HG03095 (cell line): ENCODE data around the gene EMC9.

ENCODE experiments used
- ATAC-seq: cut with Tn5 transposase; IDR thresholded peaks from one replicate; pipeline ENCODE4 v1.9.1; 2021; ENCODE audit warnings: moderate library complexity; ENCODE audit not compliant: unreplicated experiment

The EMC9 gene

DNA sequence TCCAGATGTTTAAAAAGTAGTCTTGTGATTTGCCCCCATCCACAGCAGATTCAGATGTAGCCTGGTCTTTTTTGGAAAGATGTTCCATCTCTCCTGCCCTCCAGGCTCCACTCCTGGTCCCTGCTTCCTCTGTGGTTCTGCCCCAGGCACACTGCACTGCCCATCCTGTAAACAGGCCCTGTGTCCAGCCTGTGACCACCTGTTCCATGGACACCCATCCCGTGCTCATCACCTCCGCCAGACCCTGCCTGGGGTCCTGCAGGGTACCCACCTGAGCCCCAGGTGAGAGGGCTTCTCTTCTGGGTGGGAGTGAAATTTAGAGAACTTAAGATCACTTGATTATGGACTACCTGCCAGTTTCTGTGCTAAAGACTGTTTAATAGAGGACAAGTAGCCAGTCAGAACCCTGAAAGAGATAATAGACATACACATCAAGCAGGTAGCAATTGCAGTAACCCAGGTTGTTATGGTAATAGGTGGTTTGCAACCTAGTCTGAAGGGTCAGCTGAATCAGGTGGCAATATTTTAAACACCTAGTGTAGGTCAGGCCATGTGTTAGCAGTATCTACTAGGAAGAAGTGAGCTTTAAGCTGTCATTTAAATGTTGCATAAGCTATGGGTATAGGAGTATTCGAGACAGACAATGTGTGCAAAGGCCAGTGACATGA is 8.0 kb upstream of the EMC9 start:
- ATAC-seq = no peak

DNA sequence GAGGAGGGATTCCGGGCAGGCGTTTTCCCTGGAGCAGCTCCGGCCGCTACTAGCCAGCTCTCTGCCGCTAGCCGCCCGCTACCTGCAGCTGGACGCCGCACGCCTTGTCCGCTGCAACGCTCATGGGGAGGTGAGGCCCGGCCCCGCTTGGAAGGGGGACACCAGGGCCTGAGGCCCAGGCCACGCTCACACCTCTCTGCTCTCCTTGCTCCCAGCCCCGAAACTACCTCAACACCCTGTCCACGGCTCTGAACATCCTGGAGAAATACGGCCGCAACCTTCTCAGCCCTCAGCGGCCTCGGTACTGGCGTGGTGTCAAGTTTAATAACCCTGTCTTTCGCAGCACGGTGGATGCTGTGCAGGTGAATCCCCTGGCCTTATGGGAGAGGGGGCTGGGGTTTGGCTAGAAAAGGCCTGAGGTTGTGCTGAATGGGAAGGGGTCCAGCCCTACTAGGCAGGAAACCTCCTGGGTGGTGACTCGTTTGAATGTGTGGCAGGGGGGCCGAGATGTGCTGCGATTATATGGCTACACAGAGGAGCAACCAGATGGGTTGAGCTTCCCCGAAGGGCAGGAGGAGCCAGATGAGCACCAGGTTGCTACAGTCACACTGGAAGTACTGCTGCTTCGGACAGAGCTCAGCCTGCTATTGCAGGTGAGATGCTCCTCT is 6.5 kb upstream of the EMC9 start:
- no peak for ATAC-seq

DNA sequence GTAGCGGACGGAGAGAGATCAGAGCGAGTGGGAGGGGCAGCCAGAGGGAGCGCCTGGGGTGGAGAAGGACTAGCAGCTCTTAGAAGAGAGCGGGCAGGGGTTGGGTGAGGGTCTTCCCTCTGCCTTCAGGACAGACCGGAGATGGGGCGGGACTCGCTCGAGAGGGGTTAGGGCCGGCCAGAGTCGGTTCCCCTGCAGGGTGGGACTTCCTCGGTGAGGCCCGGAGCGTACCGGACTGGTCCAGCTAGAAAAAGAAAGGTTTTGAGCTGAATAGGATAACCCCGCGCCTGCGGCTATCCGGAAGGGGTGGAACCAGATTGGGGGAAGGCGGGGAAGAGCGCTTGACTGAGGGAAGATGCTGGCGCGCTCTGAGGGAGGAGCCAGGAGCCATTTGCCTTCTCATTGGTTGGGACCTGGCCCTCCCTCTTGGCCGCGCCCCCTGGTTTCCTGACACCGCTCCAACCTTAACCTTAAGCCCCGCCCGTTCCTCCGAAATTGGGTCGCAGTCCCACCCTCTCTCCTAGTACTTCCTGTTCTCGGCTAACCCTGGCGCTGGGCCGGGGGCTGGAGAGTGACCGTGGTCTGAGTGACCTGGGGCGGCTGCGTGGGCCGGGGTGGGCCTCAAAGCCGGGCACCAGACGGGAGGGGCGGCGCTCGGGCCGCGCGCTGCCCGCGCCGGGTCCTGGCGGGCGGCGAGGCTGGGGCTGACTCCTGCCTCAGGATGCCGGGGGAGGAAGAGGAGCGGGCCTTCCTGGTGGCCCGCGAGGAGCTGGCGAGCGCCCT is 5.8 kb upstream of the EMC9 start, which contains the start of gene RNF31:
RNF31 (plus strand) TSS at position 521 of the 783 bp plus-strand sequence; CDS start at position 722, 201 bp downstream.
- ATAC-seq = peak; percentile 87

DNA sequence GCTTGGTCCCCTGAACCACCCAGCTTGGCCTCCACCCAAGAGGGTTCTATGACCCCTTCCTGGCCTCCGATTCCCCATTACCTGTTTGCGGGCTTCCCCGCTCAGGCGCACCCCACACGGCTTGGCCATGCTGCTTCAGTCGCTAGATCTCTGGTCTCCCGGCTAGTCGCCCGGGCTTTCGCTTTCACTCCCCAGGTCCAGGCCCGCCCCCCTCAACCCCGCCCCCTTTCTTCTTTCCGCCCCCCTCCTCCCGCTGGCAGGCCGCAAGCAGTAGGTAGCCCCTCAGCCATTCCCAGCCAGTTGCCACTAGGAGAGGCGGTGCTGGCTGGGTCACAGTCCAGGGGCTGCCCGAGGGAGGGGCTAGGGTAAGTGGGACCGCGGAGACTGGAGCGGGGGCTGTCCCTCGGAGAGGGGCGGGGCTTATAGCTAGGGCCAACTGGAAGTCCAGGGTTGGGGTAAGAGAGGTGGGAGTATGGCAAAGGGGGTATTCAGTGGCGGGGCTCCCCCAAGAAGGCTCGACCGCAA is 5.1 kb upstream of the EMC9 start, which contains the start of gene PSME2:
PSME2 (minus strand) TSS at position 158 of the 525 bp plus-strand sequence; CDS start at position 129, 29 bp downstream.
- ATAC-seq = peak; percentile 61

DNA sequence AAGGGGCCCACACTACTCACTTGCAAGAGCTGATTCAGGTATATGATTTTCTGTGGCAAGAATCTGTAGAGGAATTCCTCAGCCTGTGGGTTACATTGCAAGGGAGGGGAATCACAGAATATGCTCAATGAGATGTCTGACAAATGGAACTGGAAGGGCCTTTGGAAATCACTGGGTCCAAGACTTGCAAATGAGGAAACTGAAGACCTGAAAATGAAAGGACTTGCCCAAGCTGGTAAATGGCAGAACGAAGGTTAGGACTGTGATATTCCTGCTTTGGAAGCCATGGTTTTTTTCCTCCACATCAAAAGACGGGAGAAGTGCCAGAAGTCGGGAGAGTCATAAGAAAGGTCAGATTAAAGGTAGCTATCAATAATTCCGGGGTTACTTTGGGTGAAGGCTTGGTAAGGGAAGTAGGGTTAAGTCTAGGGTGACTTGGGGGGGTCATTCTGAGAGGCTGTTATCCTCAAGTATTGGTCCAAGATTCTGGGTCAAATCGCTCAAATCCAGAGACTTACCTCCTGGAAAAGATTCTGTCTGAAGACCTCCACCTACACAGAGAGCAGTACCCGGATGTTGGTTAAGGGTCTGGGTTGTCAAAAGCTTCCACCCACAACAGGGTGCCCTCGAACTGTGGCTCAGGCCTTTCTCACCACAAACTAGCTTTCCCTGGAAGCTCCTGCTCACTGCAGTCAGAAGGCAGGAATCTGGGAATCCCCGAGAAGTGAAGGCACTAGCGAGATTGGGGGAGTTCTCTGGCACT is 4.5 kb upstream of the EMC9 start:
- no peak for ATAC-seq

DNA sequence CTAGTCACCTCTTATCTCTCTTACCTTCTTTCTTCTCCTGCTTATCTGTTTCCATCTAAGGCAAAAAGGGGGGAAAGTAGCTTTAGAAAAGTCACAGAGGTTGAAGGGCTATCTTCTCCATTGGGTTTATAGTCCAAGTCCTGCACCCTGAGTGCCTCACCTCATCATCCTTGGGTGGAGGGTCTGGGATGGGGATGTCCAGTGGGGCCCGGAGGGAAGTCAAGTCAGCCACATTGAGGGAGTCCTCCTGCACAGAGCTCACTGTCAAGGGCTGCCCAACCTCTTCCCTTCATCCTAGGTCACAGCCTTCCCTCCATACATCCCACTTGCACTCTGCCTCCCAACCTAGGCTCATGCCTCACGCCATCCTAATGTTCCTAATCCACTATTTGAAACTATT is 3.8 kb upstream of the EMC9 start:
- no peak for ATAC-seq

DNA sequence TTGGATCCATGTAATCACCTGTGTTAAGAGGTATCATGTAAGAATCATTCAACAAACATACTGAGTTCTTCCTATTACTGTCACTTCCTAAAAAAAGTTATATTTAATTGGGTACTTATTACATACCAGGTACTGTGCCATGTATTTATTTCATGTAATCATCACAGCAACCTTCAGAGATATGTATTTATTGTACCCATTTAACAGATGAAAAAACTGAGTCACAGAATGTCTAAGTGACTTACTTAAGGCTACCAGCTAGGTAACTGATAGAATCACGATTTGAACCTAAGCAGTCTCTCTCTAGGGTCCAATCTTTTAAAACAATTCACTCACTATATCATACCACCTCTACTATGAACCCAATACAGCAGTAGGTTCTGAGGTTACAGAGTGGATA is 3.1 kb upstream of the EMC9 start:
- ATAC-seq = no peak

DNA sequence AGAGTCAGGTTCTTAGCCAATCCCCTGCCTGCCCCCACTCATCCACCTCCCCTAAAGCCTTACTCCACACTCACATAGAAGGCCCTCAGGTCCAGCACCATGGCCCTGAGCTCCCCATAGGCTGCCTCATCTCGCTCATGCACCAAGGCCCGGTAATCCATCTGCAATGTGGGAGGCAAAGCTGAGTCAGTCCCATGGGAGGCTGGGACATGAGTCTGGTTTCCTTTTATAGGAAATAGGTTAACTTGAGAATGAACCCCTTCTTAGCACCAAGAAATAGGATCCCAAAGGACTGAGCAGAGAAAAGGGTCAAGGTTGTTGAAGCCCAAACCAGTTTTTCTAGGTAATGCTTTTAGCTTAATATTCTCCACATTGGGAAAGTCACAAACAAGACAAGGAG is 2.1 kb upstream of the EMC9 start:
- no peak for ATAC-seq

DNA sequence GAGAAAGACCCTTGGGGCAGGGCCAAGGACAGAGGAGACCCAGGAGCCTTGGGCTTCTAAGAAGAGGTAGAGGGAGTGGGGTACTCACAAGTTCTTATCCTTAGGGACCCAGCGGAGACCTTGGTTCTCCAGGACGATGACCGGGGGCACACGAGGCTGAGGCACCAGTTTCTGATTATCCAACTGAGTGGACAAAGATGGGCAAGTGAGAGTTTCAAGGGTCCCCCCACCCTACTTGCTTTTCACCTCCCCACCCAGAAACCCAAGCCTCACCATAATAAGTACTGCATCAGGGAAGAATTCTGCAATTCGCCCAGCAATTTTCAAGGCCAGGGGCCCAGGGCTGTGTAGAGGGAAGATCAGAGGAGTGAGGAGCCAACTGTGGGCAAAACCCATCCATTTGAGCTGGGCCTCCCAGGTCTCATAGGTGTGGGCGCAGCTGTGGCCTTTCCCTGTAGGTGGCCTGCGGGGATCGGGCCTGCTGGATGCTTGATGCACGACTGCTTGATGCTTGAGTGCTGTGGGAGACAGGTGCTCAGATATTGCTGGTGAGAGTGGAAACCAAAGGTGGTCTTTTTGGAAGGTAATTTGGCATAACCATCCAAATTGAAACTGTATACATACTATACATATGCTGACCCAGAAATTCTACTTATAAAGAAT is 2.0 kb downstream of the EMC9 start:
- ATAC-seq = no peak

DNA sequence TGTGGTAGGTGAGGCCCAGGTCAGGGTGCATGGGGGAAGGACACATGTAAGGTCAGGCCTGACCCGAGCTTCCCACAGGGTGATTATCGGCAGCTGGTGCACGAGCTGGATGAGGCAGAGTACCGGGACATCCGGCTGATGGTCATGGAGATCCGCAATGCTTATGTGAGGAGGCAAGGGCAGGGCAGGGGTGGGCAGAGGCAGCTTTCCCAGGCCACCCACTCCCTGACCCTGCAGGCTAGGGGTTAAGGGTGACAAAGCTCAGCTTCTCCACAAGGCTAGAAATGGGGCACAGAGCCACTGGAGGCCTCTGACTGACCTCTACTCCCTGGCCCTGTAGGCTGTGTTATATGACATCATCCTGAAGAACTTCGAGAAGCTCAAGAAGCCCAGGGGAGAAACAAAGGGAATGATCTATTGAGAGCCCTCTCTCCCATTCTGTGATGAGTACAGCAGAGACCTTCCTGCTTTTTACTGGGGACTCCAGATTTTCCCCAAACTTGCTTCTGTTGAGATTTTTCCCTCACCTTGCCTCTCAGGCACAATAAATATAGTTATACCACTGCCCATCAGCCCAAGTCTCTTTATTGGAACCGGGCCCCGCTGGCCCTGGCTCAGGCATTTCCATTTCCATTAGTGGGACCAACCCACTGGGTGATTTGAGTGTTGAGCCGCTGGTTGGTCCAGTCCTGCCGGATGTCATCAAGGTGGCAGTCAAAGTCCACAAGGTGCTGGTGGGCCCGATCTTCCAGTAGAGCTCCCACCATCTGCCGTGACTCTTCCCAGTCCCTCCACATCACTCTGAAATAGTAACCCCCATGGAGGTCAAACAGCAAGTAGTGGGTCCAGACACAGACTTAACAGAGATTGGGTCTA is 2.8 kb downstream of the EMC9 start:
- no peak for ATAC-seq

DNA sequence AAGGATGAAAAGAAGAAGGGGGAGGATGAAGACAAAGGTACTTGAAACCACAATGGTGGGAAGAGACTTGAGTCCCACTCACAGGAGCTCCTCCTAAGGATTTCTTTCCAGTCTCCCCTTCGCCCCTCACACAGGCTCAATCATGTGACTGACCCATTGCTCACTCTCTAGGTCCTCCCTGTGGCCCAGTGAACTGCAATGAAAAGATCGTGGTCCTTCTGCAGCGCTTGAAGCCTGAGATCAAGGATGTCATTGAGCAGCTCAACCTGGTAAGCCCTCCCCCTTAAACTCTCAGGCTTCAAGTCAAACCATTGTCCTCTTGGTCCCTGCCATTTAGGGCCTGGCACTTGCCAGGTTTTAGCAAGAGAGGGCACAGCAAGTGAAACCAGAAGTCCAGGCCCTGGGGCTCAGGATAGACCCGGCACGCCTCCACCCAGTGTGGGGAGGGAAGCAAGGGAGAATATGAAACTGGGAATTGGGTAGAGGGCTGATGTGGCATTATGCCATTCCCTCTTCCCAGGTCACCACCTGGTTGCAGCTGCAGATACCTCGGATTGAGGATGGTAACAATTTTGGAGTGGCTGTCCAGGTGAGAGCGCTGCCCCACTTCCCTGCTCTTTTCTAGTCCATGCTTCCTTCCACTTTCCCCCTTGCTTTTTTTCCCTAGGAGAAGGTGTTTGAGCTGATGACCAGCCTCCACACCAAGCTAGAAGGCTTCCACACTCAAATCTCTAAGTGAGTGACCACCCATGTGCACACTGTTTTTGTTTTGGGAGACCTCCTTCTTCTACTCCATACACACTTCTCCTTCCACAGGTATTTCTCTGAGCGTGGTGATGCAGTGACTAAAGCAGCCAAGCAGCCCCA is 3.6 kb downstream of the EMC9 start:
- ATAC-seq = no peak

DNA sequence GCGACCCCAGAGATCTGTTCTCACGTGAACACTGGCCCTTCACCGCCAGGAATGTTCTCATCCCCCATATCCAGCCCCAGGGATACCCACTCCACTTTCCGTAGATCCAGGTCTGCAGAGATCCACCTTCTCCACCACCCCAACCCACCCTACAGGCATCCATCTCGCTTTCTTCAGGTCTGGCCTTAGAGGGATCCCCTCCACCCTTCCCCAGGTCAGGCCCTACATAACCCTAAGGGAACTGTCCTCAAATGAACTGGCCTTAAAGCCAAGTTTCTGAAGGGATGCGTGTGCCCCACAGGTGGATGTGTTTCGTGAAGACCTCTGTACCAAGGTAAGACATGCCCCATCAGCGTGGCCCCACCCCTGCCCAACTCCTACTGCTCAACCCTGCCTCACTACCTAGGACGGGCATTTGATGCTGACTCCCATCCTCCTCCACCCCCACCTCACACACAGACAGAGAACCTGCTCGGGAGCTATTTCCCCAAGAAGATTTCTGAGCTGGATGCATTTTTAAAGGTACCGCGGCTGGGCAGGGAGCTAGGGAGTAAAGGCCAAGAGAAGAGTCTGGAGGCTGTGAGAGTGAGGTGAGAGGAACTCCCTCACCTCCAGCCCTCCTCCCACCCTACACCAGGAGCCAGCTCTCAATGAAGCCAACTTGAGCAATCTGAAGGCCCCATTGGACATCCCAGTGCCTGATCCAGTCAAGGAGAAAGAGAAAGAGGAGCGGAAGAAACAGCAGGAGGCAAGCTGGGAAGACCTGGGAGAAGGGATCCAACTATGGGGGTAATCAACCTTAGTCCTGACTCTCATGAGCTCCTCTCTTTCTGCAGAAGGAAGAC is 4.5 kb downstream of the EMC9 start:
- ATAC-seq = no peak

DNA sequence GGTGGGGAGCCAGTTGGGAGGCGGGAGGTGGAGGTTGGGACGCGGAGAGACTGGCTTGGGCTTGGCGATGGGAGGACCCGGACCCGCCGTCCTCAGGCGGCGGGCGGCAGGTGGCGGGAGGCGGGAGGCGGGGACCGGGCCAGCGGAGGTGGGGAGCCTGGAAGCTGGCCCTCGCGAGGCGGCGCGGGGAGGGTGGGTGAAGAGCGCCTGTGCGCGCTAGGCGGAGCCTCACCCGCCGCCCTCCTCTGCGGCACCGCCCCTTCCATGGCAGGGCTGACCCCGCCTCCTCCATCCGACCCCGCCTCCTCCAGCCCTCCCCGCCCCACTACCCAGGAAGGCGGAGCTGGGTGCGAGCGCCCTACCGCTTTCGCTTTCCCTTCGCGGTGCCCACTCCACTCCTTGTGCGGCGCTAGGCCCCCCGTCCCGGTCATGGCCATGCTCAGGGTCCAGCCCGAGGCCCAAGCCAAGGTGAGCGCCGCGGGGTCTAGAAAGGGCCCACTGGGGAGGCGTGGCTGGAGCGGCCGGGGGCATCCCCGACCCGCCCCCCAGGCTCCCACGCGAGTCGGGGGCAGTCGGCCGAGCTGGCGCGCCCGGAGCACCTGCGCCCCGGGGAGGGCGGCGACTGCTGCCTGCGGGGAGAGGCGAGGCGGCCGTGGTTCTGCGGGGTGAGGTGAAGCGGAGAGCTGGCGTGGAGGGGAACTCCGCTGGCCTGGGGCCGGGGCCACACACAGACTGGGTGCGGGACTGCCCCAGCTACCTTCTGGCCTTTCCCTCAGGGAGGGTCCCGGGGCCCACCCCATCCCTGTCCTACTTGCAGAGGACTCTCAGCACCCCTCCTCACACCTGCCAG is 5.3 kb downstream of the EMC9 start, which contains the start of gene PSME1:
PSME1 (plus strand) TSS at position 361 of the 850 bp plus-strand sequence; CDS start at position 430, 69 bp downstream.
- ATAC-seq = peak; percentile 79

DNA sequence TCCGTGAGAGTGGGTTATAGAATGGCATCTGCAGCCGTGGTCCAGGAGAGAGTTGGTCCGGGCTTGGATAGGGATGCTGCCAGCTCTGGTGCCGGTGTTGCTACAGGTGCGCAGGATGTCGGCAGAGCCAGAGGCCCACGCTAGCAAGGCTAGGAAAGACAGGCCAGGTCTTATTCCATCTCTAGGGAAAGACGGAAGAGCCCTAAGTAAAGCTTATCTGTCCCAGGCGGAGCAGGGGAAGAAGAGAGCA is 5.9 kb downstream of the EMC9 start:
- no peak for ATAC-seq

DNA sequence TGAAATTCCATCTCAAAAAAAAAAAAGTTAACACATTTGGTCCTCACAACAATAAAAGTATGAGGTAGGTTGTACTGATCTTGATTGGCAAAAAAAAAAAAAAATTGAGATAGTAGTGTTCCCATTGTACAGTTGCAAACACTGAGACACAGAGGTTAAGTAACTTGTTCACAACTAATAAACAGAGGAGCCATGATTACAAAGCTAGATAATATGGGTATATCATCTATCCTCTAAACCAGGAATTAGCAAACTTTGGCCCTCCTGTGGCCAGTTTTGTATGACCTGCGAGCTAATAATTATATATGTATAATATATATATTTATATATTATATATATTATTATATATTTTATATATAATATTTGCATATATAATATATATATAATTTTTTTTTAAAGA is 7.7 kb downstream of the EMC9 start:
- no peak for ATAC-seq

DNA sequence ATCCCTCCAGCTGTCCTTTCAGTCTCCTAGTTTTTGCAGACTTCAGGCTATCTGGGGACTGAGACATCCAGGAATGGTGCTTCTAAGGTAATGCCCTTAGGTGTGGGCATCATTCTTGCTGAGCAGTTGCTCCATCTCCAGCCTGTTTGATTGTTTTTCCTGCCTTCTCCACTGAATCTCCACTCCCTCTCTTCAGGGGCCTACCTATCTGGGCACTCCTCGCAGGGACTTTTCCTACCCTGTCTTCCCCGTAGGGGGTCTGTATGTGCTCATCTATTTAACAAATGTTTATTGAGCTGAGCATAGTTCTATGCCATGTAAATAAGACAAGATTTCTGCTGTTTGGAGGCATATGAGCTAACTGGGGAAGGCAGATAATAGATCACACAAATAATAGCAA is 8.4 kb downstream of the EMC9 start:
- no peak for ATAC-seq
